ENCODE results near the gene TMCC1.
"Not testable (repeated sequence)": the region's sequence is repeated elsewhere in the genome, so short reads cannot be mapped to it uniquely, and the experiment has no call there.

The TMCC1 gene

GRCh38 chr3:129676985-129677384, 216.5 kb downstream of the TMCC1 start:
- no peak for DNase-seq (ENCODE audit: low spot score)

DNA sequence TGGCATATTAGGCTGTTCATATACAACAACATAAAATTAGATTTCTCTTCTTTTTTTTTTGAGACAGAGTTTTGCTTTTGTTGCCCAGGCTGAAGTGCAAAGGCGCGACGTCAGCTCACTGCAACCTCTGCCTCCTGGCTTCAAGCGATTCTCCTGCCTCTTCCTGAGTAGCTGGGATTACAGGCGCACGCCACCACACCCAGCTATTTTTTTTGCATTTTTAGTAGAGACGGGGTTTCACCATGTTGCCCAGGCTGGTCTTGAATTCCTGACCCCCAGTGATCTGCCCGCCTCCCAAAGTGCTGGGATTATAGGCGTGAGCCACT, 218.8 kb downstream of the TMCC1 start:
- not testable (repeated sequence) for DNase-seq (ENCODE audit: low spot score)

GRCh38 chr3:129673897-129674797, 219.4 kb downstream of the TMCC1 start:
- DNase-seq (ENCODE audit: low spot score), result no peak

DNA sequence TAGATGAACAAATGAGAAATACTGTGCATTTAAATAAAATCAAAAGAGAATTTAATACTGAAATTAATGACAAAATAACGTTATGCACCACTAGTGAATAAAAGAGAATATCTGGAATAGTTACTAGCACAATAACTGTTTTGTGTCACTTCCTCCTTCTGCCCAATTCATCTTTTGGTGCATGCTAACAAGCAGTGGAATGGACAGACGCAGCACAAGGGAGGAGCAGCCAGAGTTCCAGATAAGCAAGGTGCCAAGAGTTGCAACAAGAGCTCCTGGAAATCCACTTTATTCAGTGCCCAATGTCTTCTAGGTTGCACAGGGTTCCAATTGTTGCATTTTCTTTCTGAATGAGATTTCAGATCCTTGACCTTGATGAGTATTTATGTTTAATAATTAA, 220.5 kb downstream of the TMCC1 start:
- DNase-seq (ENCODE audit: low spot score), result no peak

GRCh38 chr3:129672412-129672811, 221.1 kb downstream of the TMCC1 start:
- peak; percentile 76 for DNase-seq (ENCODE audit: low spot score)

DNA sequence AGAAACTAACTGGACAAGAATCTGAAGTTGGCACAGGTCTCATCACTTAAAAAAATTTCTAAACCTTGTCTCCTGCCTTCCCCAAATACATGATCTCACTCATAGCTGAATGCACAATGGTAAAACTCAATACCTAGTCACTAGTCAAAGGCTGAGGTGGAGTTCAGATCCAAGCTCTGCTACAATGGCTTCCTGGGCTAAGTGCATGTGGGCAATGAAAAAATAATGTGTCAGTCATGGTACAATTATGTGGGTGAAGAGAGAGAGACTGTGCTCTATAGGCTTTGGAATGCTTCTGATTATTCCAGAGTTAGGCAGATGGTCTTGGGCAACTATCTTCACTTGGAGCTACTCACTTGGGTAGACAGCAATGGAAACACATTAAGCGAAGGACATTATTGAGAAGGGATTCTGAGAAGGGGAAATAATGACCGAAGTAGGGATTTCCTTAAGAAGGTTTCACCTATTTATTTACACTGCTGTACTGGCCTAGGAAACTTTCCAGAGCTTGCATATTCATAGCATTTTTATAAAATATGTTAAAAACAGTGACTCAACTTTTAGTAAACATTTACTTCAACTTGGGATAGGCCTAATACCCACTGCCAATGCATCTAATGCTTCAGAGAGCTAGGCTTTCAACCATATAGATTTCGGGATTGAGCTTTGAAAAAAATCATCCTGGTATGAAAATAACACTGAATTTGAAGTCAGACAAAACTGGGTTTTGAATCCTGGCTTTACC, 228.3 kb downstream of the TMCC1 start:
- DNase-seq (ENCODE audit: low spot score), result peak; percentile 92

GRCh38 chr3:129663930-129664646, 229.4 kb downstream of the TMCC1 start:
- peak; percentile 46 for DNase-seq (ENCODE audit: low spot score)

DNA sequence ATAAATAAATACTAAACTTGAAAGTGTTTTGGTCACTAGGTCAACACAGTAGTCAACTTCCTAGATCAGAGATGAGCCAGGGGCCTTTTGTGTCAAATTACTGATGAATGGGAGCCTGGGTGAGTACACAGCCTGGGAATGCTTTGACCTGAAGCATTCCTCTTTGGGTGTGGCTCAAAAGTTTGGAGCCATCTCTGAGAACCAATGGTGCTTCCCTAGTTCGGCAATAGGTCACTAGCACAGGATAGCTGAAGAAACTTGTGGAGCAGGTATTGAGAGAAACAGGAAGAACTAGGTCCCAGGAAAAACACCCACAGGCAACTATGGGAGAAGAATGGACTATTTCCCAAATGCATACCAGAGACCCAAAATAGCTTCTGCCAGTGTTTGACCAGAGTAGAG, 230.5 kb downstream of the TMCC1 start:
- peak; percentile 92 for DNase-seq (ENCODE audit: low spot score)

DNA sequence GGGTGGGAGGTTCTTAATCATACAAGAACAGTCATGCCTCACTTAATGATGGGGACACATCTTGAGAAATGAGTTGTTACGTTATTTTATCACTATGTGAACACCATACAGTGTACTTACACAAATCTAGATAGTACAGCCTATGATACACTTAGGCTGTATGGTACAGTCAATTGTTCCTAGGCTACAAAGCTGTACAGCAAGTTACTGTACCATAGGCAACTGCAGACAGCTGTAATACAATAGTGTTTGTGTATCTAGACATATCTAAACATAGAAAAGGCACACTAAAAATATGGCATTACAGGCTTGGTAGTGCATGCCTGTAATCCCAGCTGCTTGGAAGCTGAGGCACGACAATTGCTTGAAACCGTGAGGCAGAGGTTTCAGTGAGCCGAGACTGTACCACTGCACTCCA, 231.3 kb downstream of the TMCC1 start:
- no peak for DNase-seq (ENCODE audit: low spot score)

DNA sequence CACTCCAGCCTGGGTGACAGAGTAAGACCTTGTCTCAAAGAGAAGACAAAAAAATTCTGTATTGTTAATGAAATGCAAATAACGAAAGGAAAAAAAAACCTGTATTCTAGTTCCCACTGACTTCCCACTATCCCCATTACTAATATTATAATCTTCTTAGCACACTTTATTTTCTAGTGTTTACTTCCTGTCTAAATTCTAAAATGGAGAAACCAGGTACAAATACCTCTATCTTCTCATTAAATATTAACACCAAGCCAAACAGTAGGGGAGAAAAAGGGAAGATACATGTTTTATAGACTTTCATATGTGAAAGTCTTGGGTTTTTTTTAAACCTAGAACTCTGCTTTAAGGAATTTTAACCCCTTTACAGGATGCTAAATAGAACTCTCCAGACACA, 231.7 kb downstream of the TMCC1 start:
- DNase-seq (ENCODE audit: low spot score), result no peak

- no peak for DNase-seq (ENCODE audit: low spot score)
Observed at GRCh38 chr3:129658110-129658843, 235.2 kb downstream of the TMCC1 start.

DNA sequence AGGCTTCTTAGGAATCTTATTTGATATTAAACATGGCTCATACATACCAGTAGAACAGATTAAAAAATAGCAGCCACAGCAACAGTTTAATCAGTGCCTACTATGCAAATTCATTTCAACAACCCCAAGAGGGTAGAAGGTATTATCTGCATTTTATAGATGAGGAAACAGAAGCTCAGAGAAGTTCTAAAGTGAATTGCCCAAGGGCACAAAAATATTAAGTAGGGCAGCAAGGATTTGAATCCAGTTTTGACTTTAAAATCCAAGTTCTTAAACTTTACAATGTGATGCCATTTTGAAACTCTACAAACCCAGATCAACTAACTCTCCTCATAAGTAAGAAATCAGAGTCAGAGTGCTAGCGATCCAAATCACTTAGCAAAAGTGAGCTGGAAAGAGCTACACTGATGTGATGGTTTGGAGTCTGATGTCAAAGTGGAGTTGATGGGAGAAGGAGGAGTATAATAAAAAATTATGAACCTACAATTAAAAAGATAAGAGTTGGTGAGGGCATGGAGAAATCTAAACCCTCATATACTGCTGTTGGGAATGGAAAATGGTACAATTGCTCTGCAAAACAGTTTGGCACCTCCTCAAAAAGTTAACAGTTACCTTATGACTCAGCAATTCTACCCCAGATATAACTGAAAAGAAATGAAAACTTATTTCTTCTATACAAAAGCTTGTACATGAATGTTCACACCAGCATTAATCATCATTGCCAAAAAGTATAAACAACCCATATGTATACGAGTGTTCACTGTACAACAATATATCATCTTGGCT, 236.1 kb downstream of the TMCC1 start:
- no peak for DNase-seq (ENCODE audit: low spot score)

DNA sequence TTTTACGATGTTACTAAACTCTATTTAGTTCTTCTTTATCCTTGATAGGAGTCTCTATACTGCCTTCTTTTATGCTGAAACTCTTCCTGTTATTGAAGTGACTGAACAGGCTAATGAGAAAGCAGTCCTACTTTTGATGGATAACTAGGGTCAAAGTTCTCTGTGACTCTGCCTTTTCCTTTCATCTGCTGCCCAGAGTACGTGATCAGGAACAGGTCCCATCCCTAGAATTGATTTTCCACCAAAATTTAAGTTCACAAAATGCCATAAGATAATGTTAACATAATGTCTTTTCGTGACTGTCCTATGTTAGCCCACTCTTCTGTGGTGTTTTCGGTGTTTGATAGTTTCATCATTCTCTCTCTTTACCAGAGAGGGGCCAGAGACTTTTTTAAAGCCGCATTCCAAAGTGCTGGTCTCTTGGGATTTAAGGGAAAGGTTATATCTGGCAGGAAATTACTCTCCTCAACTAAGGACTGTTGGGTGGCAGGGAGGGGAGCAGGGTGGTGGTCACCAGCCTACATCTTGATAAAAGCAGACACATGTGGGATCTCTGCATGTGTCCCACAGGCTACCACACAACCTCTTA, 236.8 kb downstream of the TMCC1 start:
- peak; percentile 53 for DNase-seq (ENCODE audit: low spot score)

GRCh38 chr3:129655291-129655700, 238.2 kb downstream of the TMCC1 start:
- DNase-seq (ENCODE audit: low spot score), result no peak

DNA sequence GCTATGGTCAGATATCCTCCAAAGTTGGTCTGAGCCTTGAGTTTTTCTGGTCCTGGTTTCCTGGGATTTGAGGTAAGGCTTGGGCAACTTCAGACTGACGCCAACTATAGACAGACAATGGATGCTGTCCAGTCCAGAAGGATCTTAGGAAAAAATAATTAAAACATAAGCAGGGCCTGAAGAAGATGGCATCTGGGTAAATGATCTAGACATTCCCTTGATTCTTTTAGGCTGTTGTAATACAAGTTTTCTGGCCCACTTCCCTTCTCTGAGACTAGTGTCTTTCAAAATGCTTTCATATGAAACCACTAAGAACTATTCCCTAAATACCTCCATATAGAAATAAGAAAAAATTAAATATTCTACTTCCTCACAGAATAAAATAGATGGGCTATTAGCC, 239.4 kb downstream of the TMCC1 start:
- no peak for DNase-seq (ENCODE audit: low spot score)

GRCh38 chr3:129653019-129653418, 240.5 kb downstream of the TMCC1 start:
- no peak for DNase-seq (ENCODE audit: low spot score)

DNA sequence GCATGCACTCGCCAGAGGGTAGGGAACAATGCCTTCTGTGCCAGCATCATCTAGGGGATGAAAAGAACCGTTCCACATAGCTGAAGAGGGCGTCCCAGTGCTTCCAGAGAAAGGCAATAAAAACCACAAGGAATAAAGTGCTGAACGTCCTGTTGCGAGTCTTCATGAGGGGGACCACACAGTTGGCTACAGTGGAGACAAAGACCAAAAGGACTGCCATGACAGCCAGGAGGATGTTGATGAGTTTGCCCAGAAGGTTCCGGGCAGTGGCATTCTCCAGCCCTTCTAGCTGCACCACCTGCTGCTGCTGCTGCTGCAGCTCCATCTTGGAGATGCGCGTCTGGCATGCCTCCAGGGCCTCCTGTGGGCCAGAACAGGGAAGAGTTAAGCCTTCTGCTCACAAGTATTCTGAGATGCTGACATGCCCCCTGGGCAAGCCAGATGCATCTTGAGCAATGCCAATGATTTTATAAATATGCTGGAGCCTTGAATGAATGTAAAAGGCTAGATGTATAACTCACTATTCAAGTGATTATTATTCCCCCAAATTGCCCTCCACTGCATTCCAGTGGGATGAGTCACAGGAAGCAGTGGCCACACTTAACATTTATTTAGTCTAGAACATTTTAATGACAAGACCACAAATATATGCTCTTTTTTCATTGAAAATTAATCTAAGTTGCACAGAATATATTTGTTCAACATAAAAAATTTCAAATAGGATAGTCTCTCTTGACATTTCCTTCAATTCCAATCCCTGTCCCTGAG, 241.9 kb downstream of the TMCC1 start:
- DNase-seq (ENCODE audit: low spot score), result peak; percentile 85

GRCh38 chr3:129650256-129650872, 243.1 kb downstream of the TMCC1 start:
- peak; percentile 74 for DNase-seq (ENCODE audit: low spot score)

DNA sequence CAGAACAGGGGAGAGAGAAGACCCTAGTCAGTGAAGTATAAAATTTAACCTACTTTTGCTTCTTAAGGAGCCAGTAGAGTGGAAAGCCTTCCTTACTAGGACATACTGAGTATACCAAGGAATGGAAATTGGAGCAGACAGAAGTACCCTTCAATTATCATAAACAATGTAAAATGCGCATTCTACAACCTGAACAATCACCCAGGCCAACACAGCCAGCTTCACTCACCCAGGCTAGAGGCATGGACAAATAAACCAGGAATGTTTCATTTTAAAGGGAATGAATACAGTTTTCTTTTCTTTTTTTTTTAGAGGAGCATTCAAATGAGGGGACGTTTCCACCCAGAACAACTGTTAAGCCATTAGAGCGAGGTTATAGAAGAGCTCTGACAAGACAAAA, 245.1 kb downstream of the TMCC1 start:
- no peak for DNase-seq (ENCODE audit: low spot score)

- DNase-seq (ENCODE audit: low spot score), result no peak
Observed at GRCh38 chr3:129645286-129645685, 248.2 kb downstream of the TMCC1 start.

Measured in kidney tubule cell (primary cell).